Urinary bladder (tissue), 4 donors: ENCODE results near the gene ZNF414. TPM values are rescaled to one million over a fixed set of nuclear protein-coding genes. Genes with fewer than 3 reads are reported as not detected.
"Not testable (repeated sequence)": the region's sequence is repeated elsewhere in the genome, so short reads cannot be mapped to it uniquely, and the experiment has no call there.

Experiments
- DNase-seq: peaks from one replicate; pipeline ENCODE4 v3.0.0-alpha.2; 2015; ENCODE audit errors: extremely low spot score
- H3K27ac ChIP-seq: one replicate; pipeline ENCODE4 v1.5.1; 2013; ENCODE audit warnings: low read depth, mild to moderate bottlenecking, moderate library complexity
- H3K36me3 ChIP-seq: one replicate; pipeline ENCODE4 v1.6.1; 2013; ENCODE audit warnings: mild to moderate bottlenecking, moderate library complexity; ENCODE audit not compliant: insufficient read depth
- H3K4me1 ChIP-seq: one replicate; pipeline ENCODE4 v1.6.1; 2013; ENCODE audit warnings: mild to moderate bottlenecking, moderate library complexity; ENCODE audit not compliant: insufficient read depth
- H3K4me3 ChIP-seq: one replicate; pipeline ENCODE4 v1.5.1; 2013; ENCODE audit warnings: low read depth, low read length
- WGBS: extraction: QIAGEN DNeasy Blood & Tissue Kit; methylation state at CpG from one replicate; pipeline ENCODE4 v1.1.7; 2013; 5-methylcytosine and 5-hydroxymethylcytosine counted together
- polyA plus RNA-seq: library from polyadenylated mRNA; stranded (reverse); fragments of 200-250 nt; gene quantifications from one replicate; pipeline ENCODE4 v1.2.3, GENCODE V29; 2013
- total RNA-seq: library from RNA; depleted of rRNA; stranded (reverse); fragments of >200 nt; gene quantifications from one replicate; pipeline ENCODE4 v1.2.3, GENCODE V29; 2014
- donor health status: healthy with polysubstance abuse.
- donor health status: healthy.

ZNF414 gene, protein sequence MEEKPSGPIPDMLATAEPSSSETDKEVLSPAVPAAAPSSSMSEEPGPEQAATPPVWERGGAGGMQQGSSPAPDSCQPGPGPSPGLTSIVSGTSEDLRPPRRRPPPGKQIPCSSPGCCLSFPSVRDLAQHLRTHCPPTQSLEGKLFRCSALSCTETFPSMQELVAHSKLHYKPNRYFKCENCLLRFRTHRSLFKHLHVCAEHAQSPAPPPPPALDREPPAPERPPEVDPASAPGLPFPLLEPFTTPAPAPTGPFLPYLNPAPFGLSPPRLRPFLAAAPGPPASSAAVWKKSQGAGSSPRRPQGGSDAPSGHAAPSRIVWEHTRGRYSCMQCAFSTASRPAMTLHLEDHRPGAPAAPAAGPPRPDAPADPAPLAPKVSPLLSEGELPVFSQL
- total RNA-seq (4.6 TPM), polyA plus RNA-seq (40.1 TPM)

DNA sequence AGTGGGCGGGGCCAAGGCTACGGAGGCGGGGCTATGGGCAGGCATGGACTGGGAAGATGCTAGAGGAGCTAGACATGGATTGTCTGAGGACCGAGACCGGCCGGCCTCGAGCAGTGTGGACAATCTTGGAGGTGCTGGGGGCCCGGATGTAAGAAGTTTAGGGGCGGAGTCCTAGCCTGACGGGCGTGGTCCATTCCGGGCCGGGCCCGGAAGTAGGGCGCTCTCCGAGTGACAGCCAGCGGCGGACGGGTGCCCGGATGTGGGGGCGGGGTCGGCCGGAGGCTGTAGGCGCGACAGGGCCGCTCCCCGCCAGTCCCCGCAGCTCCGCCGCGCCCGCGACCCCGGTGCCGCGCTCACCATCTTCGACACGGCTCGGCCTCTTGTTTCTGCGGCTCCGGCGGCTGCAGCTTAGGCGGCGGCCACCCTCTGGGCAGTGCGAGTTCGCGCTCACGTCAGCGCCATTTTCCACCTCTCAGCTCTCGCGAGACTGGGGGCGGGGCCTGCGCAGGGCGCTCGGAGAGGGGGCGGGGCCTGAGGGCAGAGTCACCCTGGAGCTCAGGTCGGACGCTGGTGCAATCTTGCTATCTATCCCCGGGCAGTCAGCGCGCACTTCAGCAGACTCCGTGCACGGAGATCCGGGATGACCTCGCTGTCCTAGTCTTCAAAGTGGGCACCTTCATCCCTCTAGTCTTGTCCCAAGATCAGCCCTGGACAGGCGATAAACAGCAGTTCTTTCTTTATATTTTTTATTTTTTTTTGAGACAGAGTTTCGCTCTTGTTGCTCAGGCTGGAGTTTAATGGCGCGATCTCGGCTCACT is at the start of gene ZNF414:
TSS of gene ZNF414 (minus strand) at position 481 of the 818 bp plus-strand sequence. CDS start at position 360, 121 bp downstream.
- Histone ChIP-seq H3K4me1 (peaks cover 2% of the 10 kb centered on the region), H3K4me3 (peak within 1 kb of the TSS; percentile 58), H3K36me3 (no peaks in the 10 kb centered on the region), H3K27ac (peak within 1 kb of the TSS; percentile 98)
- under 1% methylated on average over 70 of the region's 70 CpGs for WGBS
- peak; percentile 87 for DNase-seq

DNA sequence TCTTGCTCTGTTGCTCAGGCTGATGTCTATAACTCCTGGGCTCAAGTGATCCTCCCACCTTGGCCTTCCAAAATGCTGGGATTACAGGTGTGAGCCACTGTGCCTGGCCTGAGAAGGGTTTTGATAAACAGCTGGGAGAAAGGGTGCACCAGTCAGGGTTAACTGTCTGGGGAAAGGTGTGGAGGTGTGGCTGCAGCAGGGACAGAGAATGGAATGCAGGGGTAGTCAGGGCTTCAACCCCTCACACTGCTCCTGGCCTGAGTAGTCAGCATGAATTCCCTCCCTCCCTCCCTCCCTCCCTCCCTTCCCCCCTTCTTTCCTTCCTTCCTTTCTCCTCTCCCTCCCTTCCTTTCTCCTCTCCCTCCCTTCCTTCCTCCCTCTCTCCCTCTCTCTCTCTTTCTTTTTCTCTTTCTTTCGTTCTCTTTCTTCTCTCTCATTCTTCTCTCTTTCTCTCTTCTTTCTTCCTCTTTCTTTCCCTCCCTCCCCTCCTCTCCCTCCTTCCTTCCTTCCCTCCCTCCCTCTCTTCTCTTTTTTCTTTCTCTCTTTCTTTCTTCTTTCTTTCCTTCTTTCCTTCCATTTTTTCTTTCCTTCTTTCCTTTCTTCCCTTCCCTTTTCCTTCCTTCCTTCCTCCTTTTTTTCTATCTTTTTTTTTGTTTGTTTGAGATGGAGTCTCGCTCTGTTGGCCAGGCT is 47.3 kb upstream of the ZNF414 start:
- DNase-seq, result no peak
- Histone ChIP-seq H3K36me3 (no peaks in the 10 kb centered on the region), H3K4me3 (no peak overlapping the region), H3K4me1 (no peaks in the 10 kb centered on the region), H3K27ac (no peak overlapping the region)
- 63% methylated on average over 2 of the region's 2 CpGs for WGBS

DNA sequence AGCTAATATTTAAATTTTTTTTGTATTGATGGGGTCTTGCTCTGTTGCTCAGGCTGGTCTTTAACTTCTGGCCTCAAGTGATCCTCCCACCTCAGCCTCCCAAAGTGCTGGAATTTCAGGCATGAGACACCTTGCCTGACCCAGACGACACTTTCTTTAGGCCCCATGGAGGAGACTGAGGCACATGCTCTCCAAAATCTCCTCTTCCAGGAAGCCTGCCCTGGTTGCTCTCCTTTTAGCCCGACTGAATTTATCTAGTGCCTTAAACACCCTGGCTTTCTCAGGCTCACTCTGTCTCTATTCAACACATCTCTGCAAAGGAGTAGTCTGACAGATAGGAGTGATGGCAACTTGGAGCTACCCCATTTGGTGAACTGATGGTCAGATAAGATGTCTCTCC is 44.4 kb upstream of the ZNF414 start:
- no peak for DNase-seq
- H3K4me1 ChIP-seq, result no peaks in the 10 kb centered on the region
- 73% methylated on average over 2 of the region's 2 CpGs for WGBS
- no peak overlapping the region for H3K27ac ChIP-seq
- no peaks in the 10 kb centered on the region for H3K36me3 ChIP-seq
- no peak overlapping the region for H3K4me3 ChIP-seq

DNA sequence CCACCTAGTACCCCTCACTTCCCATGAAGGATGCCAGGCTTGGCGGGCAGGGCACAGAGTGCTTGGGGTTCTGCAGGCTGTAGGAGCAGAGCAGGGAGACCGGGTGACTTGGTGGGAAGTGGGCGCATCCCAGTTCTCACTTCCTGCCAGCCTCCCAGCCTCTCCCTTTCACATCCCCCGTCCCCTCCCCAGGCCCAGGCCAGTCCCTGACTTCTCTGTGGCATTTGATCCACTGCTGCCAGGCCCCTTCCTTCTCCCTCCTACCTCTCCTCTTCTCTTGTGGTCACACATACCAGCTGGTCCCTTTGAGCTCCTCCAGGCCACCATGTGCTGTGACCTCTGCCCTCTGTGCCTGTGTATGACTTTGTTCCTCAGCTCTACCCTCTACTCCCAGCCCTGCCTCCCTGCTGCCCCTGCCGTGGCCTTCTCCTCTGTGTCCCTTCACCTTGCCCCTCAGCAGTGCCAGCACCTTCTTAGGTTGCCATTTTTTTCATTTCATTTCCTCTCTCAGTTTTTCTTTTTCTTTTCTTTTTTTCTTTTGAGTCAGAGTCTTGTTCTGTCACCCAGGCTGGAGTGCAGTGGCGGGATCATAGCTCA is 43.8 kb upstream of the ZNF414 start:
- H3K4me3 ChIP-seq, result no peak overlapping the region
- no peak for DNase-seq
- H3K27ac ChIP-seq, result no peak overlapping the region
- H3K4me1 ChIP-seq, result no peaks in the 10 kb centered on the region
- H3K36me3 ChIP-seq, result no peaks in the 10 kb centered on the region
- 66% methylated on average over 6 of the region's 6 CpGs for WGBS

DNA sequence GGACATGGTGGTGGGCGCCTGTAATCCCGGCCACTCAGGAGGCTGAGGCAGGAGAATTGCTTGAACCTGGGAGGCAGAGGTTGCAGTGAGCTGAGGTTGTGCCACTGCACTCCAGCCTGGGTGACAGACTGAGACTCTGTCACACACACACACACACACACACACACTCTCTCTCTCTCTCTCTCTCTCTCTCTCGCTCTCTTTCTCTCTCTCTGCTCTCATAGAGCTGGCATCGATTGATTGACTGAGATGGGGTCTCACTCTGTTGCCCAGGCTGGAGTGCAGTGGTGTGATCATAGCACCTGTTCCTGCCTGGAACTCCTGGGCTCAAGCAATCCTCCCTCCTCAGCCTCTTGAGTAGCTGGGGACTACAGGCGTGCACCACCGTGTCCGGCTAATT is 39.8 kb upstream of the ZNF414 start:
- WGBS, result 92% methylated on average over 7 of the region's 7 CpGs
- not testable (repeated sequence) for H3K36me3 ChIP-seq, H3K4me3 ChIP-seq, H3K27ac ChIP-seq, DNase-seq, H3K4me1 ChIP-seq

DNA sequence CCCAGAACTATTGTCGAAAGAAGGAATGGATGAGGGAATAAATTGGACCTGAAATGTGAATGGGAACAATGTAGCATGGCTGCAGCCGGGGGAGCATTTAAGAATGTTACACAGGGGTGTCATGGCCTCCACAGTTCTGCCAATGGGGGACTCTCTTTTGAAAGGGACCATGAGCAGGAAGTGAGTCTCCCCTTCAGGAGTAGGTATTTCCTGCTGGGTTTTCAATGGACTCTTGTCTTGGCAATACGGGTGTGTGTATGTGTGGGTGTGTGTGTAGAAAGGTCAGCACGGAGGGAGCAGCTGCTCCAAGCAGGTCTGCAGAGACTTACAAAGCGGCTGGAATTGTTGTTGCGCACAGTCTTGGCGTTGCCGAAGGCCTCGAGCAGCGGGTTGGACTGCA is 38.8 kb upstream of the ZNF414 start:
- DNase-seq, result no peak
- Histone ChIP-seq H3K27ac (no peak overlapping the region), H3K4me3 (no peak overlapping the region), H3K36me3 (no peaks in the 10 kb centered on the region), H3K4me1 (no peaks in the 10 kb centered on the region)
- WGBS, result 79% methylated on average over 10 of the region's 10 CpGs

DNA sequence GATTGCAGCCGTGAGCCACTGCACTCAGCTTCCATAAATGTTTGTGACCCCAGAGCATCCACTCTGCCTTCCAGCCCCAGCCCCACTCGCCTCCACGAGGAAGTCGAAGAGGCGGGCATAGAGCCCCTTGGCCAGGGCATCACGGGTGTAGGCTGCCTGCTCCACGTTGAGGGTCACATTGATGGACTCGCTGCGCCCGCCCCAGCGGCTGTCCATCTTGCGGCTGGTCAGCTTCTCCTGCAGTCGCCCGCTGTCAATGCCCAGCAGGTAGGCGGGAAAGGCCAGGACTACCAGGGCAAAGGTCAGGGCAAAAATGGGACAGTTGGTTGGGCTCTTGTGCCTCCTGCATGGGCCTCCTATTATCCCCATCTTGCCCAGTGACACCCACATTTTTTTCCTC is 36.1 kb upstream of the ZNF414 start:
- DNase-seq, result no peak
- Histone ChIP-seq H3K27ac (no peak overlapping the region), H3K4me1 (no peaks in the 10 kb centered on the region), H3K4me3 (no peak overlapping the region), H3K36me3 (no peaks in the 10 kb centered on the region)
- 91% methylated on average over 15 of the region's 15 CpGs for WGBS

DNA sequence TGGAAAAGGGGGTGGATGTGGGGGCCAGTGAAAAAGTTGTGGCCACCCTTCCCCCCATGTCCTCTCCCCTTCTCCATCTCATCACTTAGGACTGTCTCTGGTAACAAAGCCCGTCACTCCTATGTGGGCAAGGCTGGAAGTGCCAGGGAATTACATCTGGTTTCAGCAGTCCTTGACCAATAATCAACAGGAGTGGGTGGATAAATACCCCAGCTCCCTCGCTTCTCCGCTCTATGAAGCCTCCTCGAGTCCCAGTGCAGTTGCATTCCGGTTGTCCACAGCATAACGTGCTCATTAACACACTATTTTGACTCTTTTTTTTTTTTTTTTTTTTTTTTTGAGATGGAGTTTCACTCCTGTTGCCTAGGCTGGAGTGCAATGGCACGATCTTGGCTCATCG is 31.8 kb upstream of the ZNF414 start:
- Histone ChIP-seq H3K36me3 (no peaks in the 10 kb centered on the region), H3K27ac (no peak overlapping the region), H3K4me1 (no peaks in the 10 kb centered on the region), H3K4me3 (no peak overlapping the region)
- DNase-seq, result no peak
- WGBS, result 96% methylated on average over 8 of the region's 8 CpGs

DNA sequence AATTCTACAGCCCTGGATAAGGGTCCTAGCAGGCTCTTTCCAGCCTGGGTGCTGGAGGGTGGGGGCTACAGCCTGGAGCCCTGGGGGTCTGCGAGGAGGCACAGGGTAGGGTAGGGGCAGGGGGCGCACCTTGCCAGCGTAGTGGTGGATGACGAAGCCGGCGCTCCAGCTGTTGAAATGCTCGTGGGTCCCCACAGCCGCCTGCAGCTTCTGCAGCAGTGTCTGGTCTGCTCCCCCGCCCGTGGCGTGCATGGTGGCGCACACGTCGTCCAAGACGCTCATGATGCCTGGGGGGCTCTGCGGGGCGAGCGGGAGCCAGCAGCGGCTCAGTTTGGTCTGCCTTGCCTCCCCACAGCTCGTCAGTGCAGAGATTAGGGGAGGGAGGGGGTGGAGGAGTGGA is 30.2 kb upstream of the ZNF414 start:
- Histone ChIP-seq H3K4me3 (no peak overlapping the region), H3K27ac (no peak overlapping the region), H3K36me3 (no peaks in the 10 kb centered on the region), H3K4me1 (no peaks in the 10 kb centered on the region)
- WGBS, result 95% methylated on average over 20 of the region's 20 CpGs
- DNase-seq, result no peak

DNA sequence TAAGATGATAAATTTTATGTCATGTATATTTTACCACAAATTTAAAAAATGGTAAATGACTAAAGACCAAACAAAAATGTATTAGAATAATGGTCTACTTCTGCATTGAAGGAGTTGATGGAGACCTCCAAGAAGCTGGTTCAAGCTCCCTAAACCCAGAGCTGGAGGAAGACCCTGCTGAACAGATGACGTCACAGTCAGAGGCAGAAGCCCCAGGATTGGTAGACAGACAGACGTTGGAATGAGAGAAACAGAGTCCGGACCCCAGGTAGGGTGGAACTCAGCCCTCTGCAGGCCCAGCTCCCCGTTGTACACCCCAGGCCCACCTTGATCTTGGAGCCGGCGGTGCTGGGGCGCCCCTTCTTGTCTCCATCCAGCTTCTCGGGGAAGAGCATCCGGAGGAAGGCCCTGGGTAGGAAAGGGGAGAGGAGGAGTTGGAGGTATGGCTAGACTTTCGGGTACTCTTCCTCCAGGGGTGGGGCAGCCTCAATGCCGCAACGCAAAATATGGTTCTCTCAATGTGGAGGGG is 25.7 kb upstream of the ZNF414 start:
- DNase-seq, result no peak
- Histone ChIP-seq H3K27ac (no peak overlapping the region), H3K36me3 (no peaks in the 10 kb centered on the region), H3K4me3 (no peak overlapping the region), H3K4me1 (no peaks in the 10 kb centered on the region)
- 92% methylated on average over 12 of the region's 12 CpGs for WGBS

DNA sequence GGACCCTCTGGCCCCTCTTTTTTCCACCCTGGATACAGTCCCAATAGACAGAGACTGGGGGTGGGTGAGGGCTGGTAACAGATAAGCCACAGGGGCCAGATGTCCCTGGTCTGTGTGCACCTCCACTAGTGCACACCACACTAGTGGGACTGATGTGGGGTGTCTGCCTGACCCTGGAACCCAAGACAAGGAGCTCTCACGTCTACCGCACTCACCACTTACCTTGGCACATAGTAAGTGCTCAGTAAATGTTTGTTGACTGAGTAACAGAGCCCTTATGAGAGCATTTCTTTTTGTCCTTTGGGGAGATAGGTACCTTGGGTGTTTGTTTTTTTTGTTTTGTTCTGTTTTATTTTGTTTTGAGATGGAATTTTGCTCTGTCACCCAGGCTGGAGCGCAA is 23.1 kb upstream of the ZNF414 start:
- no peak for DNase-seq
- Histone ChIP-seq H3K4me1 (no peaks in the 10 kb centered on the region), H3K4me3 (no peak overlapping the region), H3K27ac (no peak overlapping the region), H3K36me3 (no peaks in the 10 kb centered on the region)
- WGBS, result 92% methylated on average over 3 of the region's 3 CpGs

DNA sequence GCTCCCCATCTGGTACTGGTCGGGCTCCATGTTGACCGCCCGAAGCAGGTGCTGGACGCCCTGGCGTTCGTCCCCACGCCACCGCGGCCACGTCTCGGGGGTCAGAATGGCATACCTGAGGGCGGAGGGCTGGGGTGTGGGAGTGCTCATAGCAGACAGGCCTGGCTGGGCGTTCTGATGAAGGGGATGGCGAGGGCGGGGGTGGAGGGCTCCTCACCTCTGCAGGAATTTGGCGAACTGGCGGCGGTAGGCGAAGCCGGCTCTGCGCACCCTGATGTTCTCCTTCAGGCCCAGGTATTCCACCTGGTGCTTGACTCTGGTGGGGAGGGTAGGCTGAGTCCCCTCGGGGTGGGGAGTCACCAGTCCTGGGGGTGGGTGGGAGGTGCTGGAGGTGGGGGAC is 22.3 kb upstream of the ZNF414 start:
- H3K4me3 ChIP-seq, result no peak overlapping the region
- 78% methylated on average over 22 of the region's 22 CpGs for WGBS
- DNase-seq, result no peak
- H3K4me1 ChIP-seq, result no peaks in the 10 kb centered on the region
- H3K27ac ChIP-seq, result no peak overlapping the region
- H3K36me3 ChIP-seq, result no peaks in the 10 kb centered on the region

DNA sequence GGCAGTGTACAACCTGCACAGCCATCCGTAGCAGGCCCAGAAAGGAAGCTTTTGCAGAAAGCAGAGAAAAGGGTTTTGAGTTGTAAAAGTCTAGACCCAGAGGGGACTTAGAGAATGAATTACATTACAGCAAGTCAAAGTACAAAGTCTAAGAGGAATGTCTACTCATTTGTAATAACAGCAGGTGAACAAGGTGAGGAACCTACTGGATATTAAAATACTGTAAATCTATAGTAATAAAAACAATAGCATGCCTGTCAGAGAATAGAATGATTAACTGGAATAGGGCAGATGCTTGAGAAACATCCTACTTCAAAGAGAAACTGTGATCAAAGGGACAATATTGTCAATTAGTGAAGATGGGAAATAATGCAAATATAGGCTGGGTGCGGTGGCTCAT is 18.3 kb upstream of the ZNF414 start:
- 86% methylated on average over 2 of the region's 2 CpGs for WGBS
- Histone ChIP-seq H3K27ac (no peak overlapping the region), H3K4me1 (no peaks in the 10 kb centered on the region), H3K36me3 (no peaks in the 10 kb centered on the region), H3K4me3 (no peak overlapping the region)
- DNase-seq, result no peak
